ENCODE data around the gene MED22. TPM values are rescaled to one million over a fixed set of nuclear protein-coding genes. Genes with fewer than 3 reads are reported as not detected.

MED22 gene
- total and polyA plus RNA-seq, 2 experiments from 2014 or later: 74.9 to 125 TPM

- peaks cover 3% of the 10 kb centered on the region for H3K4me1 ChIP-seq (ENCODE audit: low read depth)
- no peak for DNase-seq (ENCODE audit: low read depth in 1 of 2, low spot score in 1 of 2)
- H3K27ac ChIP-seq: no peak overlapping the region
- H3K27me3 ChIP-seq: no peaks in the 10 kb centered on the region
- no peaks in the 10 kb centered on the region for H3K9me3 ChIP-seq (ENCODE audit: low read depth)
- peak; percentile 19 for TF ChIP-seq CTCF (IDR thresholded peaks at IDR 0.05; ENCODE audit: low read depth, low read length)
- H3K36me3 ChIP-seq: peaks cover 19% of the 10 kb centered on the region
- no peak overlapping the region for H3K4me3 ChIP-seq
Observed at GRCh38 chr9:133342069-133342406, 5.9 kb downstream of the MED22 start.

DNA sequence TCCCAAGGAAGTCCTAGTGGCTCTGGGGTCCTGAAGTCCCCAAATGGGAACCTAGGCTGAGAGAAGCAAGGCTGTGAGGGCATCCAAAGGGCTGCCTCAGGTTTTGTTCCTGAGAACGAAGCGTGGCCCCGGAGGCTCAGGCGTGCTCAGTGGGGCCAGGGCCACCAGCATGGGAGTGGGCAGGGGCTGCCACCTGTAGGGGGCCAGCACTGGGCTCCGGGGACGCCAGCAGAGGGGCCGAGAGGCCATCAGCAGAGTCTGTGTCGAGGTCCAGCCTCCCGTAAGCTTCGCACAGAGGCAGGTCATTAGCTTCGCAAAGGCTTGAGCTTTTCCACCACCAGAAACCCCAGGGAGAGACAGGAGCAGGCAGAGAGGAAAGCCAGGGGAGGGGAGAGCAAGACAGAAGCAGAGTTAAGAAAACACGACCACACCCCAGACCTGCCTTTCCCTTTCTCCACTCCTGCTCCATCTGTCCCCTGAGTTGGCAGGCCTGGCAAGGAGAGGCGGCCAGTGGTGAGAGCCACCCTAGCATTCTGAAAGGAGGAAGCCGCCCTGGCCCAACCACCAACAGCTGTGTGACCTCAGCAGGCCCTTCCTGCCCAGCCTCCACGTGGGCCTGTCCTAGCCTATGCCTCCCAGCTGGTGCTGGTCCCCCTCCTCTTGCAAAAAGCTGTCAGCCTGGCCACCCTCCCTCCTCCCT, 6.4 kb downstream of the MED22 start:
- Histone ChIP-seq H3K27me3 (no peaks in the 10 kb centered on the region), H3K36me3 (peaks cover 19% of the 10 kb centered on the region), H3K9me3 (ENCODE audit: low read depth) (no peaks in the 10 kb centered on the region), H3K4me3 (no peak overlapping the region), H3K4me1 (ENCODE audit: low read depth) (peaks cover 2% of the 10 kb centered on the region), H3K27ac (no peak overlapping the region)
- DNase-seq (ENCODE audit: low read depth in 1 of 2, low spot score in 1 of 2): no peak
- TF ChIP-seq CTCF (IDR thresholded peaks at IDR 0.05; ENCODE audit: low read depth, low read length): no peak

GRCh38 chr9:133340916-133341315, 7.0 kb downstream of the MED22 start:
- no peaks in the 10 kb centered on the region for H3K27me3 ChIP-seq
- no peaks in the 10 kb centered on the region for H3K4me1 ChIP-seq (ENCODE audit: low read depth)
- H3K9me3 ChIP-seq (ENCODE audit: low read depth): no peaks in the 10 kb centered on the region
- H3K27ac ChIP-seq: no peak overlapping the region
- no peak overlapping the region for H3K4me3 ChIP-seq
- no peak for DNase-seq (ENCODE audit: low read depth in 1 of 2, low spot score in 1 of 2)
- peaks cover 19% of the 10 kb centered on the region for H3K36me3 ChIP-seq
- no peak for TF ChIP-seq CTCF (IDR thresholded peaks at IDR 0.05; ENCODE audit: low read depth, low read length)

GRCh38 chr9:133340256-133340655, 7.7 kb downstream of the MED22 start:
- Histone ChIP-seq H3K27me3 (no peaks in the 10 kb centered on the region), H3K9me3 (ENCODE audit: low read depth) (no peaks in the 10 kb centered on the region), H3K4me3 (no peak overlapping the region), H3K36me3 (peaks cover 16% of the 10 kb centered on the region), H3K4me1 (ENCODE audit: low read depth) (peaks cover under 1% of the 10 kb centered on the region), H3K27ac (no peak overlapping the region)
- DNase-seq (ENCODE audit: low read depth in 1 of 2, low spot score in 1 of 2): no peak
- no peak for TF ChIP-seq CTCF (IDR thresholded peaks at IDR 0.05; ENCODE audit: low read depth, low read length)

- no peak overlapping the region for H3K27ac ChIP-seq
- H3K36me3 ChIP-seq: peaks cover 16% of the 10 kb centered on the region
- no peaks in the 10 kb centered on the region for H3K27me3 ChIP-seq
- peaks cover 5% of the 10 kb centered on the region for H3K4me1 ChIP-seq (ENCODE audit: low read depth)
- no peaks in the 10 kb centered on the region for H3K9me3 ChIP-seq (ENCODE audit: low read depth)
- no peak for DNase-seq (ENCODE audit: low read depth in 1 of 2, low spot score in 1 of 2)
- no peak for TF ChIP-seq CTCF (IDR thresholded peaks at IDR 0.05; ENCODE audit: low read depth, low read length)
- H3K4me3 ChIP-seq: no peak overlapping the region
Observed at GRCh38 chr9:133339641-133340040, 8.3 kb downstream of the MED22 start.

Data from cardiac muscle cell (in vitro differentiated cells and primary cell).